Nucleus accumbens (tissue), 56 donors: Measurements from ENCODE around the gene FAM219A.
"Not testable (repeated sequence)": the region's sequence is repeated elsewhere in the genome, so short reads cannot be mapped to it uniquely, and the experiment has no call there.

Experiments used
- DNase-seq, 56 donors: peaks; one replicate each; lab custom pipeline; 2025; lab: John Stamatoyannopoulos, UW

The FAM219A gene

DNA sequence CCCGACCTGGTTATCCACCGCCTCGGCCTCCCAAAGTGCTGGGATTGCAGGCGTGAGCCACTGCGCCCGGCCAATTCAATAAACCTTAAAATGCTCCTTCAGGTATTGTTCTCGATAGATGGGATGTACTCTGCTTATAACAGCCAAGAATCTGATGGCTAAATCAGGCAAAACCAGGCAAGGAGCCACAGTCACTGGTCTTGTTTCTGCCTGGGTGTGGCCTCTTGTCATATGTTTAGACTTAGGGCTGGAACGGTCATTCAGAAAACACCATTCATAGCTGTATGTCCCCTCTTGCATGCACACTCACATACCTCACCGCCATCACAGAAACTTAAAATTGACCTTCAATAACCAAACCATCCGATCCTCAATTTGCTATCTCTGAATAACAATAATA lies 7.7 kb downstream of the FAM219A start:
- no peak for DNase-seq

DNA sequence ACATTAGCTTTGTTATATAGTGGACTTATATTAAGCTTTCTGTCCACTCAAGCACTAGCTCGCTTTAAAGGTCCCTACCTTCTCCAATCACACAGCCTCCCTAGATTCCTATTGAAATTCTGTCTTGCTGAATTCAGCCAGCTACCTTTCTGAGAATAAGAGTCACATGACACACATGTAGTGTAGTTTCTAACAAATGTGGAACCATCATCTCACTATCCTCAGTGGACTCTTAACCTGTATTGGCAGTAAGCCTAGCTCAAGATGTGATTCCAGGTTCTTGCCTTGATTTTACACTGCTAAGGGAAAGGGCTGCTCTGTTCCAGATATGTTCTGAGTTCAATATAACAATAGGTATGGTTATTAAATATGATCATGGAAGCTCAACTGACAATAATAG lies 11.4 kb downstream of the FAM219A start:
- no peak for DNase-seq

GRCh38 chr9:34446468-34446891 lies 11.9 kb downstream of the FAM219A start:
- DNase-seq, result no peak

DNA sequence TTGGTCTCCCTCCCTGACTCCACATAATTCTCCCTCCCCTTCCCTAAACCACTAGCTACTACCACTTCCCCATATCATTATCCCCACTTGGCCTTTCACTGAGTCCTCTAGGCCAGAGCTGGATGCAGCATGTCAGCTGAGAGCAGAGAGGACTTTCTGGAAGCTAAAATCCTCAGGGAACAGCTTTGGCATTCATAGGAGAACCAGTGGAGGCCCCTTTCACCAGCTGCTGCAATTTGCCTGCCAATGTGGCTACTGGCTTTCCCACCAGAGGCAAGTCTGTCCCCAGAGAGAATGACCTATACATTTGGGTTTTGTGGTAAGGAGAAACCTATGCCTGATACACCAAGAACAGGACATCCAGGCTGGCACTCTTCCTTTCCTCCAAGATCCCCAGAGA lies 14.4 kb downstream of the FAM219A start:
- DNase-seq, result no peak

GRCh38 chr9:34443533-34443932 lies 14.8 kb downstream of the FAM219A start:
- no peak for DNase-seq

DNA sequence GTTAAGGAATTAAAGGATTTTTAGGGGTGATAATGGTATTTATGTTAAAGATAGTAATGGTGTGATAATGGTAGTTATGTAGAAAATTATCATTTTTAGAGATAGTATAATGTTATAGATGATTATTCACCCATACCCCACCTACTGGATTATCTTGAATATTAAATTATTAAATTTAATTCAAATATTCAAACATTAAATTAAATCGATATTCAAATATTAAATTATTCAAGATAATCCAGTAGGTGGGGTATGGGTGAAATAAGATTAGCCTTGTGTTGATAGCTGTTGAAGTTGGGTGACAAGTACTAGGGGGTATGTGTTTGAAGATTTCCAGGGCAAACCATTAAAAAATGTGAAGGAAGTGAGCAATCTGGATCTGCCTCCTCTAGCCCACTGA lies 15.6 kb downstream of the FAM219A start:
- DNase-seq, result no peak

DNA sequence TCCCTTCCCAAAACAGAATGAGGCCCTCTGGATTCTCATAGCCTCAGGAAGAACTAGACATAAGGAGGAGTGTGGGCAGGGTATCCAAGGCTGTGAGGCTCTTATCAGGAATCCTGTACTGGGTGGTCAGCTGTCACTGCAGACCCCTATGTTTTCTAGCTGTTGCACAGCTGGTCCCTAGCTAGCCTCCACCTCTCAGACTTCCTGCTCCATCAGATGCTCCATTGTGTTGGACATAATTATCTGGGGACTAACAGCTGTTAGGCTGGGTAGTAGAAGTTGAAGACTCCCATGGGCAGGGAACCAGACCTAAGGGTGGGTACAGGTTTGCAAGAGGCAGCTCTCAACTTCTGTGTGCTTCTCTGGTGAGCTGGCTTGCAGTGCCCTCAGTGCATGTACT lies 18.4 kb downstream of the FAM219A start:
- DNase-seq, result no peak

GRCh38 chr9:34438465-34438864 lies 19.9 kb downstream of the FAM219A start:
- not testable (repeated sequence) for DNase-seq

- not testable (repeated sequence) for DNase-seq
Measured at GRCh38 chr9:34437926-34438307, 20.5 kb downstream of the FAM219A start.

DNA sequence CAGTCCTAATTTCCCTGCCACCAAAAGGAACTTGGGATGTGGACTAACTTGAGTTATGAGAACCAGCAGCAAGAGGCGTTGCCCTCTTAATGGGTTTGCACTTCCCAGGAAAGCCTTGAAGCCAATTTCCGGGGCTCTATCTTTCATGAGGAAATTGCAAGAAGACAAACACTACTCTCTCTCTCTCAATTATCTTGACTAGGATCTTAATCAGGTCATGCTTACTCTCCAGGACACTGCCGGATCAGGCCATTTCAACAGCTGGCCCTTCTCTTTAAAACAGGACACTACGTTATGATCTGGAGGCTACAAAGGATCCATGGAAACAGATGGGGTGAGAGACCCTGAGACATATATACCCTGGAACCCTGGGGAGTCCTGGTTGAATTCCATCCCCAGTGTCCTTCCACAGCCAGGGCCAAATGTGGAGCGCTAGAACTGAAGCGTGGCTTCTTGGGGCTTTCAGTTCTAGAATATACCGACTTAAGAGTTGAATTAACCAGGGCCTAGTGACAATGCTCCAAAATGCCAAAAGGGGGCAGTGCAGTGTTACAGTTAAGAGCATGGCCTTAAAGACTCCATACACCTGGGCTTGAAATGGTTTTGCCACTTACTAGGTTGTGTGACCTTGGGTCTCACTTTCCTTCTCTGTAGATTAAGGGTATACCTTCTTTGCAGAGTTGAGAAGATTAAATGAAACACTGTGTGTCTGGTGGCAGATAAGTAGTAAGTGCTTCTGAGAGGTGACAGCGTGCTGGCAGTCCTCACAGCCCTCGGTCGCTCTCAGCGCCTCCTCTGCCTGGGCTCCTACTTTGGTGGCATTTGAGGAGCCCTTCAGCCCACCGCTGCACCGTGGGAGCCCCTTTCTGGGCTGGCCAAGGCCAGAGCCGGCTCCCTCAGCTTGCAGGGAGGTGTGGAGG lies 21.1 kb downstream of the FAM219A start:
- DNase-seq, result peak in 28 of 56 donors; percentile 3 to 68 (median 18)

DNA sequence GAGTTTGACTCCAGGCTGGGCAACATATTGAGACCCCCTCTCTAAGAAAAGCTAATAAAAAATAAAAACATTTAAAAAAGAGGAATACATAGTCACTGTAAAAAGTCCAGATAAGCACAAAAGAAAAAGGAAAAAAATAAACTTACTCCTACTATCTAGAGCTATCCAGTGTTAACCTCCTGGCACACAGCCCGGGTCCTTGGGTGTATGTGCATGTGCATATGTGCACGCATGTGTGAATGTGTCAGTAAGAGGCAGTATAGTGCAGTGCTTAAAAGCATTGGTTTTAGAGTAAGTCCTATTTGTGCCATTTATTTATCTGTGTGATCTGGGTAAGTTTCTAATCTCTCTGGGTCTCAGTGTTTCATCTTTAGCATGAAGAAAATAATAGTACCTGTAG lies 26.7 kb downstream of the FAM219A start:
- DNase-seq, result no peak

GRCh38 chr9:34430843-34431437 lies 27.4 kb downstream of the FAM219A start:
- peak in 25 of 56 donors; percentile 1 to 64 (median 15) for DNase-seq

- DNase-seq, result peak in 4 of 56 donors; percentile 9 to 25 (median 11)
Measured at GRCh38 chr9:34428325-34428958, 29.9 kb downstream of the FAM219A start.

GRCh38 chr9:34426347-34427074 lies 31.9 kb downstream of the FAM219A start:
- no peak for DNase-seq

- no peak for DNase-seq
Measured at GRCh38 chr9:34419716-34420504, 38.5 kb downstream of the FAM219A start.

- DNase-seq, result no peak
Measured at GRCh38 chr9:34417734-34418133, 40.6 kb downstream of the FAM219A start.

GRCh38 chr9:34413231-34413852 lies 45.0 kb downstream of the FAM219A start:
- DNase-seq, result peak in 23 of 56 donors; percentile 6 to 56 (median 24)

DNA sequence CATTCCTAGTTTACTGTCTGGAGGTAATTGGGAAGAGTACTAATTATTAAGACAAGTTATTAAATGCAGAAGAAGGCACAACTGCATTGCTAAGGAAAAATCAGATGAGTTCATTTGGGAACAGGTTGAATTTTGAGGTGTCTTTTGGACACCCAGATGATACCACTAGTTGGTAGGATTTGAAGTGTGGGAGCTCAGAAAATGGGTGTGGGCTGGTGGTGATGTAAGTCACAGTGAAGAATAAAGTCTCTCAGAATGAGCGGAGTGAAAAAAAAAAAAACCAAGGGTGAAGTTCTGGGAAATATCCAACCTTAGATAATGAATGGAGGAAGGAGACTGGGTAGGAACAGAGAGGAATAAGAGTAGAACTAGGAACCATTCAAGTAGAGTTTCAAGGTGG lies 46.0 kb downstream of the FAM219A start:
- peak in 3 of 56 donors; percentile 16 to 18 (median 16) for DNase-seq

DNA sequence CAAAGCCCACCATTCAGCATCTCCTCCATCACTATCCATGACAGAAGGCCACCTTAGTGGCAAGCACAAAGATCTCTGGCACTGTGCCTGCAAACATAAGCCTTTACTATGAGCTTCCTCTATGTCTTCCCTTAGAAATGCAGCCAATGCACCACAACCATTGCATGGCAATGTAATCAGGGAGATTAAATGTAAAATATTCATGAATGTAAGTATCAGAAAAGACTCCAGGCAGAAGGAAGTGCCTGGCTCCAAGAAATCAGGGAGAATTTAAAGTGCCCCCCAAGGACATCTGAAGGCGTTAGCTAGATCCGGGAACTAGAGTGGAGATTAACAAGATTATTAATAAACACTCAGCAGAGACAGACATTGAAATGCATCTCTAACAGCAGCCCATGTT lies 49.2 kb downstream of the FAM219A start:
- no peak for DNase-seq
